ENCODE measurements around the gene SH3TC1.

Gene SH3TC1

DNA sequence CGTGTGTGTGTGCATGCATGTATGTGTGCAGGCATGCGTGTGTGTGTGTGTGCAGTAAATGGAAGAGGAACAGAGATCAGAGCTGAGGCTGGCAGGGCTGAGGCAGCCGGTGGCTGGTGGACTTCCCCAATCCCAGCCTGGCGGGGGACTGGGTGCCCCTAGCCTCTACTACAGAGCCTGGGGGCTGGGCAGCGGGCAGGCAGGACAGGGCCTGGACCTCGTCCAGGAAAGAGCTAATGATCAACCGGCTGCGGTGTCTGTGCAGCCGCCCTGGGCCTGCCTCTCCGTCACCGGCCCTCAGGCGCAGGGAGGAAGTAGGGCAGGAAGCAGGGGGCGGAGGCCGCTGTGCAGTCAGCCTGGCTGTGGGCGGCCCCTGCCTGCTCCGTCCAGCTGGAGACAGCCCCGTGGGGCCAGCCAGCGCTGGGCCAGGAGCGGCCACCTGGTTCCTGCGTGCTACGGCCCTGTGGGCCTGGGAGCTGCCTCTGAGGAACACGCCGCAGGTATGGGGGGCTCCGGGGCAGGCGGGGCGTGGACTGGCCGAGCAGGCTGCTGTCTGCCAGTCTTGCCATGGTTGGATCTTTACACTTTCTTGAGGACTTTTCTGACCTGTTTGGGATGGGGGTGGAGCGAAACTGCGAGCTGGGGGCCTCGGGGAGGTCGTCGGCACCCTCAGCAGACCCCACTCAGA, at the start of gene SH3TC1:
SH3TC1 (plus strand) TSS at position 385 of the 688 bp plus-strand sequence. CDS start 5,905 bp downstream, outside the sequence.
- TF ChIP-seq, protein P1, sequence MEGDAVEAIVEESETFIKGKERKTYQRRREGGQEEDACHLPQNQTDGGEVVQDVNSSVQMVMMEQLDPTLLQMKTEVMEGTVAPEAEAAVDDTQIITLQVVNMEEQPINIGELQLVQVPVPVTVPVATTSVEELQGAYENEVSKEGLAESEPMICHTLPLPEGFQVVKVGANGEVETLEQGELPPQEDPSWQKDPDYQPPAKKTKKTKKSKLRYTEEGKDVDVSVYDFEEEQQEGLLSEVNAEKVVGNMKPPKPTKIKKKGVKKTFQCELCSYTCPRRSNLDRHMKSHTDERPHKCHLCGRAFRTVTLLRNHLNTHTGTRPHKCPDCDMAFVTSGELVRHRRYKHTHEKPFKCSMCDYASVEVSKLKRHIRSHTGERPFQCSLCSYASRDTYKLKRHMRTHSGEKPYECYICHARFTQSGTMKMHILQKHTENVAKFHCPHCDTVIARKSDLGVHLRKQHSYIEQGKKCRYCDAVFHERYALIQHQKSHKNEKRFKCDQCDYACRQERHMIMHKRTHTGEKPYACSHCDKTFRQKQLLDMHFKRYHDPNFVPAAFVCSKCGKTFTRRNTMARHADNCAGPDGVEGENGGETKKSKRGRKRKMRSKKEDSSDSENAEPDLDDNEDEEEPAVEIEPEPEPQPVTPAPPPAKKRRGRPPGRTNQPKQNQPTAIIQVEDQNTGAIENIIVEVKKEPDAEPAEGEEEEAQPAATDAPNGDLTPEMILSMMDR (conservative IDR thresholded peaks at IDR 0.05; ENCODE audit: control insufficient read depth, insufficient read depth, low read depth, low read length): no peak
- peak; percentile 71 for DNase-seq (ENCODE audit: low read depth)
- peak within 1 kb of the TSS; percentile 7 for H3K4me3 ChIP-seq (ENCODE audit: control insufficient read depth, low read depth, low read length)

DNA sequence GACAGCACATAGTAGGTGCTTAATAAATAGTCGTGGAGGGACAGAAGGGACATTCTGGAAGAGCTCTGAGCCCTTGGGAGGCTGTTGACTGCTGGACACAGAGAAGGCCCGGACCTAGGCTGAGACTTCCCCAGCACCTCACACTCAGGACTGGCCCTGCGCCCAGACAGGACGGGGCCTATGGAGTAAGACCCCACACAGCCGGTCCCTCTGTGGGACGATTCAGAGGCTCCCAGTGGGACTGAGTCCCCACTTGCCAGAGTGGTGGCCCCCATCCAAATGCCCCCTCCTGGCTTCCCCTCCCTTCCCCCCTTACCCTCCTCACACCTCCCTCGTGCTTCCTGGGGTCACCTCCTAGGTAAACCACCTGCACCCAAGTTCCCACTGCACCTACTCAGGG, 49.4 kb upstream of the SH3TC1 start:
- no peak overlapping the region for H3K4me3 ChIP-seq (ENCODE audit: control insufficient read depth, low read depth, low read length)
- TF ChIP-seq, protein P1 (conservative IDR thresholded peaks at IDR 0.05; ENCODE audit: control insufficient read depth, insufficient read depth, low read depth, low read length): no peak
- no peak for DNase-seq (ENCODE audit: low read depth)

DNA sequence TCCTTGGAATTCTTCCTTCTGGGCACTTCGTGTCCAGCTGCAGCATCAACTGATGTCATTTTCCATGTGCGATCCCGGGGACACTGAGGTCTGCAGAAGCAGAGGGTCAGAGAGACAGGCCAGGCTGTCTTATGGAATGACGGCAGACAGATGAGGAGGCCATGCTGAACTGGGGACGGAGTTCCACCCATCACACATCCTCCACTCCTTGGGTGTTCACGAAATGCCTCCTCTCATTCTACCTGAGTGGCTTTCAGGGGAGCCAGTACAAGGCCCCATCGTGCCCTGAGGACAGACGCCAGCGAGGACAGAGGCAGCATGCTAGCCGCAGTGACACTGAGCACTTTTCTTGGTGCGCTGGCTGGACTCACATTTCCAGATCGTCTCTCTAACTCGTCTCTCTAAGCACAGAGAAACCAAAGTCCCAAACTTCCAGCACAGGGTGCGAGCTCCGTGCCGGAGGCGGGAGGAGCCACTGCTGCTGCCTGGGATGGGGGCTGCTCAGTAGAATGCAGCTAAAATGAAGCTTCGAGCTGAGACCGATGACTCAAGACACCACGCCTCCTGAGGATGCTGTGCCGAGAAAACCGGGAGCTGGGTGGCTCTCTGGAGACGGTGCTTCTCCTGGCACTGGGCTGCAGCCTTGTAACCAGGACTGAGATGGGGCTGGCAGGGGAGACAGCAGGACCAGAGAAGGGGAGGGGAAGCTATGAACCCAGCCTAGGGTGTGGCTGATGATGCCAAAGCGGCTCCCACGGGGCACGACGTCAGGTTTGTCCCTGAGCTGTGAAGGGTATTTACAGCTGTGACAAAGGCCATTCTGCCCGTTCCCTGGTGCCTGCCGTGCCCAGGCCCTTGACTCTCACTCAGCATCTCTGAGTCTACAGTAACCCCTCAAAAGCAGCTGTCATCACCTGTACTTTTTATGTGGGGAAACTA, 48.7 kb upstream of the SH3TC1 start:
- TF ChIP-seq, protein P1 (conservative IDR thresholded peaks at IDR 0.05; ENCODE audit: control insufficient read depth, insufficient read depth, low read depth, low read length): no peak
- no peak overlapping the region for H3K4me3 ChIP-seq (ENCODE audit: control insufficient read depth, low read depth, low read length)
- no peak for DNase-seq (ENCODE audit: low read depth)

DNA sequence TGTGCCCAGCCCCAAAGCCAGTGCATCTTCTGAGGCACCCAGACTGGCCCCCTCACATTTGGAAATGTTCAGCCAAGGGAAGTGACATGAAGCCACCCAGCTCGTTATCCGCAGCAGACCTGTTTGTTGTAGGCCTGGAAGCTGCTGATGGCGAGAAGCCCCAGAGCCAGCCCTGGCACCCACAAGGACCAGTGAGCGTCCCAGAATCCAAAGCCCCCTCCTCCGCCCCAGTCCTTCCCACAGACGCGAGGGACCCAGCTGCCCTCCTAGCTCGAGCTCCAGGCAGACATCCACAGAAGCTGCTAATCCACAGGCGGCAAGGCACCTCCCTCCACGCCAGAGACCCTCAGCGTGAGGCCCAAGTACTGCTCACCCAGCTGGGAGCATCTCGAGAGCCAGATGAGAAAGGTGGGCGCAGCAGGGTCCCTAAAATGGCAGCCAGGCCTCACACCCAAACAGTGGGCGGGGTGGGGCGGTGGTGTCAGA, 47.9 kb upstream of the SH3TC1 start:
- TF ChIP-seq, protein P1 (conservative IDR thresholded peaks at IDR 0.05; ENCODE audit: control insufficient read depth, insufficient read depth, low read depth, low read length): no peak
- DNase-seq (ENCODE audit: low read depth): no peak
- H3K4me3 ChIP-seq (ENCODE audit: control insufficient read depth, low read depth, low read length): no peak overlapping the region

DNA sequence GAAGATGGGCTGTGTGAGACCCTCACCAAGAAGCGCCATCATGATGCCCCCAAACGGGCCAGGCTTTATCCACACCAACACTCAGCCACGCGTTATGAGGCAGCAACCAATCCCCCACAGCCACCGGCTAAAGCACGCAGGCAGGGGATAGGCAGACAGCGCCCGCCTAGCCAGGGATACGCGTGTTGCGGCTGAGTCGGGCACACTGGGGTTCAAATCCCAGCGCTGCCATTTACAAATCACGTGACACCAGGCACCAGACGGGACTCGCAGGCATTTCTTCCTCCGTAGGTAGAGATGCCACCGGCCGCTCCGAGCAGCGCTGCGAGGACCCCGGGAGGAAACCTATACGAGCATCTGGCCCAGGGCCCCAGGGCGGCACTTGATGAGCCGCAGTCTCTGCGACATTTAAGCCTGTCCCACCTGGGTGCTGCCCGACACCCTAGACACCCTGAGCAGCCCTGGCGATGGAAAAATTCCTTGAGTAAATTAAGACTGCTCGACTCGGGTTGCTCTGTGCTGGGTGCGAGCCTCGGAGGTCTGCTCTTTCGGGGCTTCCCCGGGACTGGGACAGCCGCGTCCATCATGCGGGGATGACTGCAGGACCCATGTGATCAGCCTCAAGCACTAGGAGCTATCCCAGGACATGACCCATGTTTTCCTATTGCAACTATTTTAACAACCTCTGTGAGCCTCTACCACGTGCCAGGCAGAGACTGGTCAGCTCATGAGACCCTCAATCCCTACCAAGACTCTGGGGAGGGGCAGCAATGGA, 46.8 kb upstream of the SH3TC1 start:
- TF ChIP-seq, protein P1 (conservative IDR thresholded peaks at IDR 0.05; ENCODE audit: control insufficient read depth, insufficient read depth, low read depth, low read length): no peak
- H3K4me3 ChIP-seq (ENCODE audit: control insufficient read depth, low read depth, low read length): no peak overlapping the region
- DNase-seq (ENCODE audit: low read depth): no peak

DNA sequence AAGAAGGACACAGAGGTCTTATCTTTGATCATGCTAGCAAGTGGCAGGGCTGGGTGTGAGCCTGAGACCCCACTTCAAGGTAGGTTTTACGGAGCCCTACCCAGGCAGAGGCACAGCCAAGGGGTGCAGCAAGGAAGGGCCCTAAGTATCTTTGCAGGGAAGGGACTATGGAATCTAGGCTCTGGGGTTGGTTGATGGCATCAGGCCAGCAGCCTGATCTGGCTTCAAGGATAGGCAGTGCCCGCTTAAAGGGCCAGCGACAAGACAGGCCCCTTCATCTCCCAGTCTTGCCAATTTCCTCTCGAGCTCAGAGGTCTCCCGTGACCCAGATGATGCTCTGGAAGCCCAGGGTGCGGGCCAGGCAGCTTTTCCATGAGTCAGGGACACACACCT, 46.2 kb upstream of the SH3TC1 start:
- no peak for DNase-seq (ENCODE audit: low read depth)
- TF ChIP-seq, protein P1 (conservative IDR thresholded peaks at IDR 0.05; ENCODE audit: control insufficient read depth, insufficient read depth, low read depth, low read length): no peak
- H3K4me3 ChIP-seq (ENCODE audit: control insufficient read depth, low read depth, low read length): no peak overlapping the region

Data from fibroblast of mammary gland (primary cell).